ENCODE results near the gene MACF1.

Gene MACF1

DNA sequence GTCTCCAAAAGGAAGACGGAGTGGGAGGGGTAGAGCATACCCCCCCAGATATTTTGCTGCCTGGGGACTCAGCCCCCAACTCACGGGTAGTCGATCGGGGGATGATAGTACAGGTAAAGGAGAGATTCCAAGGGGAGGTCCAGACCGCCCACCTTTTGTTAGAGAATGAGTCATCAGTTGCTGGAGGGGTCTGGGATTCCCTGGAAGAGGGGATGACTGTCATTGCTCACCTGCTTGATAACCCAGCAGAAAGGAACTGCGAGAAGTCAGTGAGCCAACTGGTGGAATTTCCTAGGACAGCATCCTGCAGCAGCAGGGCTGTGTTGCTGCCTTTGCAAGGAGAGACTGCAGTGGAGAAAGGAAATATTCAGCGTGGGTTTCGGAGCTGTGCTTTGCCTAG is 64.4 kb downstream of the MACF1 start:
- no peak for DNase-seq

DNA sequence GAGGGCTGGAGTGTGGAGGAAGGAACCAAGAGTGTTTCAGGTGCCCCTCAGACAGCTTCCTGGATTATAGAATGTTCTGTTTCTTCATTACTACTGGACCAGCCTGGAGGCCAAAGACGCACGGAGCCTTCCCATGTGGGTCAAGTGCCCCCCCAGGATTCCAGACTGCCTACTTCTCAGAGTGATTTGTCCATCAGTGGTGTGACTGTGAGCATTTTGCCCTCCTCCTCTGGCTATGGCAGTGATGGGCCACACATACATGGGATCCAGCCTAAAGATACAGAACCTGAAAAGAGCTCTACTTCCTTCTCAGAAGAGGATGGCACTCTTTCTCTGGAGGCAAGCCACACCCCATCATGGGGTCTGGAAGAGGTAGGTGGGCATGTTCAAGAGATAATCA is 64.9 kb downstream of the MACF1 start:
- no peak for DNase-seq

- DNase-seq, result no peak
Measured at GRCh38 chr1:39269791-39270342, 65.4 kb downstream of the MACF1 start.

- no peak for DNase-seq
Measured at GRCh38 chr1:39270368-39270767, 65.9 kb downstream of the MACF1 start.

DNA sequence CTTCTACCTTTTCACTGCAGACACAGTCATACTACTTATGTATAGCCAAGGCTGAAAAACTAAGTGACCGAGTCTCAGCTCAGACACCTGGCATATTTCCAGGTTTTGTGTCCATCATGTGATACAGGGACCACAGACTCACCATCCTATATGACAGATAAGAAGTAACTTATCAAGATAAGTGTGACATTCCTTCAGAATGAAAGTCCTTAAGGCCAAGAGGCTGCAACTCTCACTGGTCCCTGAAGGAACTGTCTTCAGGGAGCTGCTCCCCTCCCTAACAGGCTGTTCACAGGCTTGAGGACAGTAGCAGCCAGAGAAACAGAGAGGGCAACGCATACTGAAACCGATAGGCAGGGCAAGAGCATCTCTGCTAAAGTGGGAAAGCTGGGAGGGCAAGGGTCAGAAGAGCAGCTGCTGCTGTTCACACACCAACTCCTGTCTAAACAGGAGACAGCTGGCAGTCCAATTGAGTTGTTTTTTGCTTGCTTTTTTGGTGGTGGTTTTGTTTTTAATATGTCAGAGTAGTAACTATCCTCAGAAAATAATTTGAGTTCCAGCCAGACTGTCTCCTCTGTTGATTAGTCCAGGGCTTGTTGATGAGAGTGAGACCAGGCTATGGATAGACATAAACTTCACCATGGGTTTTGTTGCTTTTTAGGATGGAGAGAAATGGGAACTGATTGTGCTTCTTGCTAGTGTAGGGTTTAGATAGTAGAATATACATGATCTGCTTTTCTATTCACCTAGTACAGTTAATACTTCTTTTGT is 67.7 kb downstream of the MACF1 start:
- DNase-seq, result no peak

DNA sequence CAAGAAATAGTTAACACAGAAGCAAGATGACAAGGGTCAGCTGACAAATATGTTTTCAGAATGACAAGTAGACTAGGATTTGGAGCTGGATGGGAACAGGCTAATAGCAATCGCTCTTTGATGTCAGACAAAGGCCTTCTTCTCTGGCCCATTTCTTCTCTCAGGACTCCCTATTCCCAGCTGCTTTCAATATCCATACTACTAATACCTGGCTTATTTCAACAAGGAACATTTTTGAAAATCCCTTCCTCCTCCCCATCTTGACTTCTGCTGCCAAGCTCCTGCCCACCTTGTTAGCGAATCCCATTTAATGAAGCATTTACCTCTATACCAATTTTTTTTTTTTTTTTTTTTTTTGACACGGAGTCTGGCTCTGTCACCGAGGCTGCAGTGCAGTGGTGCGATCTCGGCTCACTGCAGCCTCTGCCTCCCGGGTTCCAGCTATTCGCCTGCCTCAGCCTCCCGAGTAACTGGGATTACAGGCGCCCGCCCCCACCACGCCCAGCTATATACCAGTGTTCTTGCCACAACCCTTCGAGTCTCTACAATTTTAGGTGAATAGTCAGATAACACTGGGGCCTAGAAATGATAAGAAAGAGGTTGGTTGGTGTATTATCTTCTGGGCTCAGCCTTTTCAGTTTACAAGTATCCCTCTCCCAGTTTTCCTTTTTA is 68.4 kb downstream of the MACF1 start:
- DNase-seq, result no peak

GRCh38 chr1:39275836-39276507 is 71.5 kb downstream of the MACF1 start:
- DNase-seq, result no peak

DNA sequence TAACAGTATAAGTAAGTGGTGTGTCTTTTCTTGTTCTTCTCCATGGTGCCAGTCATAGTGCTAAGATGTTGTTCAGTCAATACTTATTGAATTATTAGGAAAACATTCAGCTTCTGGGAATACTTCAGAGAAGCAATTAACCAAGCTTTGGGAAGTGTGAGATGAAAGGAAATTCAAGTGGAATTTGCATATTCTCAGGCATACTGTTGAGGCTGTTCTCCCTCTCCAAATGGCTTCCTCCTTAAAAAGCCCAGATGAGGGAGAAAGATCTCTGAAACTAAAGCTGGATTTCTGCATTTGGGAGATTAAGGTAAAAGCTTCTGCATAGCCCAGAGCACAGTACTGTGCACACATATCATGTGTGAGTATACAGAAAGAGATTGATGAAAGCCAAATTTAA is 73.4 kb downstream of the MACF1 start:
- no peak for DNase-seq

DNA sequence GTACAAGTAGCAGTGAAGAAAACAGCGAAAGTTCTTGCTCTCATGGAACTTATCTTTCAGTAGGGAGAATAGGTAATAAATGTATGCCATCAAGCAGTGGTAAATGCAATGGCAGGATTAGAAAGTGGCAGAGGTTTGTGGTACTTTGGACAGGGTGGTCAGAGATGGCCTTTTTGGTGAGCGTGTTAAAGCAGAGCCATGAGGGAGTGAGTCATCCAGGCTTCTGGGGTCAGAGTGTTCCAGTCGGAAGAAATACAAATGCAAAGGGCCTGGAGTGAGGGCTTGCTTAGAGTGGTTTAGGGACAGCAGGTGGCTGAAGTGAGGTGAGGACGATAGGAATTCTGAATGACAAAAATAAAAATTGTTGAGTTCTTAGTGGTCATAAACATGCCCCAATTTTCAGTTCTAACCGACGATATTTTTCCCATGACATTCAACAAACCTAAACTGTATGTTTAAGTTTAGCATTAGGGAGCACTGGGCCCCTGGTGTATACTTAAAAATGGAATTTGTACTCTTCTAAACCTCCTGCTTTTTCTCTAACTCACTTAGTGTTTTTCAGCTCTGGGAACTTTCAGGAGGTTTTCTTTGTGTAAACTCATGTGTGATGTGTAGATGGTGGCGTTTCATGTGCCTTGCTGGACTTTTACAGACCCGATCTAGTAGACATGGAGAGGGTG is 78.2 kb downstream of the MACF1 start:
- no peak for DNase-seq

DNA sequence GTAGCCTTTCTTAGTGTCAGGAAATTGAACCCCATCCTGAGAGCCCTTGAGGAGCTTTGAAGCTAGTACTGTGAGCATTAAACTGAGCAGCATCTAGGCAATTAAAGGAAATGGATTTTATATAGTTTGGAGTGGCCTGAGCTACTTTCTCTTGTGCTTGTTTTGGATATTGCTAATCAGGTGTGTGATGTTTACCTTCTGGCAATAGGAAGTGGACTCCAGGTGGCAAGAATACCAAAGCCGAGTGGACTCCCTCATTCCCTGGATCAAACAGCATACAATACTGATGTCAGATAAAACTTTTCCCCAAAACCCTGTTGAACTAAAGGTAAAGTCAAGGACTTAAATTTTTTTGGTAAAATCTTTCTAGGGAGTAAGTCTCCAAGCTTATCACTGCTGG is 79.4 kb downstream of the MACF1 start:
- DNase-seq, result no peak

DNA sequence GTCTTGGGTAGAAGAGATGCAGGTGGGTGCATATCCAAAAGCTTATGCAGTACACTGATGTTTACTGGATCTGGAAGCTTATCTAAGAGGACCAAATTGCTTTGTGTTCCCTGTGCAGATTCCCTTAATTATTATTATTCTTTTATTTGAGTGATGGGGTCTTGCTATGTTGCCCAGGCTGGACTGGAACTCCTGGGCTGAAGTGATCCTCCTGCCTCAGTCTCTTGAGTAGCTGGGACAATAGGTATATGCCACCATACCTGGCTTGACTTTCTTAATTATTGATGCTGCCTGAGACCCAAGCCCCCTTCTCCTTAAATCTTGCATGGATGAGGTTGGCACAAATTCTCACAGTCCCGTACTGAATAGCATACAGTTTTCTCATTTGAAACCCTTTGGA is 83.0 kb downstream of the MACF1 start:
- DNase-seq, result no peak

DNA sequence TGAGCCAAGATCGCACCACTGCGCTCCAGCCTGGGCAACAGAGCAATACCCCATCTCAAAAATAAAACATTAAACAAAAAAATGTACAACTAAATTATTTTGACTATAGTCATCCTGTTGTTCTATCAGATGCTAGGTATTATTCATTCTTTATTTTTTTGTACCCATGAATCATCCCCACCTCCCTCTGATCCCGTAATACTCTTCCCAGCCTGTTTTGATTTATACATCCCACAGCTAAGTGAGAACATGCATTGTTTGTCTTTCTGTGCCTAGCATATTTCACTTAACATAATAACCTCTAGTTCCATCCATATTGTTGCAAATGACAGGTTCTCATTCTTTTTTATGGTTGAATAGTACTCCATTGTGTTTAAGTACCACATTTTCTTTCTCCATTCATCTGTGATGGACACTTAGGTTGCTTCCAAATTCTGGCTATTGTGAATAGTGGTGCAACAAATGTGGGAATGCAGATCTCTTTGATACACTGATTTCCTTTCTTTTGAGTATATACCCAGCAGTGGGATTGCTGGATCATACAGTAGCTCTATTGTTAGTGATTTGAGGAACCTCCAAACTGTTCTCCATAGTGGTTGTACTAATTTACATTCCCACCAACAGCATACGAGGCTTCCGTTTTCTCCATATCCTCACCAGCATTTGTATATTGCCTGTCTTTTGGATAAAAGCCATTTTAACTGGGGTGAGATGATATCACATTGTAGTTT is 84.4 kb downstream of the MACF1 start:
- DNase-seq, result no peak

GRCh38 chr1:39292401-39292800 is 87.9 kb downstream of the MACF1 start:
- no peak for DNase-seq

DNA sequence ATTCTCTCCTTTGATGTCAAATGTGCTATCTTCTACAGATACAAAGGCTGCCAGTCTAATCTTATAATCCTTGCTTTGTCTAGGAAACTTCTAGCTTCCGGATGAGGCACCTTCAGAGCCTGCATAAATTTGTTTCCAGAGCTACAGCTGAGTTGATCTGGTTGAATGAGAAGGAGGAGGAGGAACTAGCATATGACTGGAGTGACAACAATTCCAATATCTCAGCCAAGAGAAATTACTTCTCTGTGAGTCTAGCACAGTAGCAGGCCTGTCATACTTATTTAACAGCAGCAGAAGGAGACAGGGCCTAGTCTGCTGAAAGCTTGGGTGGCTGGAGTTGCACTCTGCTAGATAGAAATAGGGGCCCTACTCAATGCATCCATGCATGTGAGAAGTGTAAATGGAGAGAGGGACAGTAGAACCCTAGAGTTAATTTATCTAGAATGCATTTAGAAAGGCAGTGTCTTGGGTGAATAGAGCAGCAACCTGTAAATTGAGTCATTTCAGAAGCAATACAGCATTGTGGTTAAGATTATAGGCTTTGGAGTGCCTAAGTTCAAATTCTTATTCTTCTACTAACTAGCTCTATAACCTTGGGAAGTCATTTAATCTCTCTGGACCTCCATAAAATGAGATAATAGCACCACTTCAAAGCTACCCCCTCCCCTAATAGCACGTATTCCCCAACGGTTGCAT is 89.0 kb downstream of the MACF1 start:
- DNase-seq, result no peak

DNA sequence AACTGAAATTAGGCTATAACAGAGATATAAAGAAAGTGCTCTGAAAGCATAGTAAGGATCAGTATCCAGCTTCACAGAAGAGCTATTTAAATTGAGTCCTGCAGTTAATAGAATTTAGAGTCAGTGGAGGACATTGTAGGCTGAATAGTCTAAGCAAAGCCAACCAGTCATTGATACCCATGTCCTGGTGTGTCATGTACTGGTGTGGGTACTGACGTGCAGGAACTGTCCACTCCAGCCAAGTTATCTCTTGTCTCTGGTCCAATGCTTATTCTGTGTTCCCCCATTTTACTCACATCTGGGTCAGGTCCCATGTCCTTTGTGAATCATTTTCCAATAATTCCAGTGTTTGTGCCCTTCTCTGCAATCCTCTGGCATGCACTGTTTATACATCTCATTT is 90.0 kb downstream of the MACF1 start:
- no peak for DNase-seq

GRCh38 chr1:39295901-39296300 is 91.4 kb downstream of the MACF1 start:
- DNase-seq, result no peak

DNA sequence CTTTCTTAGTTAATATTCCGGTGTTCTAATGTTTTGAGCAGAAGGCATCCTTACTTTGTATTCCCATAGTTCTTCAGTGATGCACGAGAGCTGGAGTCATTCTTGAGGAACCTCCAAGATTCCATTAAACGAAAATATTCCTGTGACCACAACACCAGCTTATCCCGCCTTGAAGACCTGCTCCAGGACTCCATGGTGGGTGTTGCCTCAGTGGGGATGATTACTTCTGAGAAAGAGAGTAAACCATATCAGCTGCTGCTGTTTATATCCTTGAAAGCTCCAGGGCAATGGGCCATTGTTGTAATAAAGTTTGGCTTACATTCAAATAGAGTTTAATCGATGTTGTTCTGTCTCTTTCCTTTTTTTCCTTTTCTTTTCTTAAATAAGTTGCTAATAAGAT is 93.1 kb downstream of the MACF1 start:
- DNase-seq, result no peak

- DNase-seq, result no peak
Measured at GRCh38 chr1:39301606-39302005, 97.1 kb downstream of the MACF1 start.

DNA sequence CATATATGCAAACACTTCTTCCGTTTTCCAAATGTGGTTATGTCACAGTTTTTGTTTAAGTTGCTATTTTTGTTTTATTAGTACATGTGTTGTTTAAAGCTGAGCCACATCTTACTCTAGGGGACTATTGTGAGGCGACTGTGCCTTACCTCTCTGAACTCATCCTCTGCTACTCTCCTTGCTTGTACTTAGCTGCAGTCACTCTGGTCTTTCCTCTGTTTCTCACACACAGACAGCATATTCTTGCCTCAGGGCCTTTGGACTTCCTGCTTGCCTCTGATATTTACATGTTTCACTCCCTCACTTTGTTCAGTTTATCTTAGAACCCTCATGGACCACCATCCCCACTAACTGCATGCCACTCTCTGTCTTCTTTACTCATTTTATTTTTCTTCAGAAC is 101.1 kb downstream of the MACF1 start:
- no peak for DNase-seq

- DNase-seq, result no peak
Measured at GRCh38 chr1:39310015-39310414, 105.5 kb downstream of the MACF1 start.

- DNase-seq, result no peak
Measured at GRCh38 chr1:39310691-39311090, 106.2 kb downstream of the MACF1 start.

DNA sequence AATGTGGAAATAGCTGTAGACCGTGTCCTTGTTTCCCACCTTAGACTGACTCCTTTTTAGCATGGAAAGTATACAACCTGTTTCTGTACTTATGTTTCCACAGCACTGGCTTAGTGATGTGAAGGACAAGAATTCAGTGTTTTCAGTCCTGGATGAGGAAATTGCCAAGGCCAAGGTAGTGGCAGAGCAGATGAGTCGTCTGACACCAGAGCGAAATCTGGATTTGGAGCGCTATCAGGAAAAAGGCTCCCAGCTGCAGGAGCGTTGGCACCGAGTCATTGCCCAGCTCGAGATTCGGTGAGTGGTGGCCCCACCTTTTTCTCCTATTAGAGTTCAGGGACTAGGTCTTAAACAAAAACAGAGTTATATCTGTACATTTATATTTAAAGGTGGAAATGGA is 112.6 kb downstream of the MACF1 start:
- no peak for DNase-seq
